NT2/D1 (cell line): ENCODE results near the gene UCHL1.

Experiments
- SUZ12 ChIP-seq: IDR thresholded peaks from 2 replicates; pipeline ENCODE4 v1.6.1; 2011; ENCODE audit not compliant: insufficient read length, insufficient read depth; ENCODE audit errors: extremely low read depth
- YY1 ChIP-seq: IDR thresholded peaks from 2 replicates; pipeline ENCODE4 v1.6.1; 2011; ENCODE audit not compliant: insufficient read length, insufficient read depth
- ZNF274 ChIP-seq: IDR thresholded peaks from 2 replicates; pipeline ENCODE4 v1.6.1; 2011; ENCODE audit warnings: mild to moderate bottlenecking, low read depth, low read length

DNA sequence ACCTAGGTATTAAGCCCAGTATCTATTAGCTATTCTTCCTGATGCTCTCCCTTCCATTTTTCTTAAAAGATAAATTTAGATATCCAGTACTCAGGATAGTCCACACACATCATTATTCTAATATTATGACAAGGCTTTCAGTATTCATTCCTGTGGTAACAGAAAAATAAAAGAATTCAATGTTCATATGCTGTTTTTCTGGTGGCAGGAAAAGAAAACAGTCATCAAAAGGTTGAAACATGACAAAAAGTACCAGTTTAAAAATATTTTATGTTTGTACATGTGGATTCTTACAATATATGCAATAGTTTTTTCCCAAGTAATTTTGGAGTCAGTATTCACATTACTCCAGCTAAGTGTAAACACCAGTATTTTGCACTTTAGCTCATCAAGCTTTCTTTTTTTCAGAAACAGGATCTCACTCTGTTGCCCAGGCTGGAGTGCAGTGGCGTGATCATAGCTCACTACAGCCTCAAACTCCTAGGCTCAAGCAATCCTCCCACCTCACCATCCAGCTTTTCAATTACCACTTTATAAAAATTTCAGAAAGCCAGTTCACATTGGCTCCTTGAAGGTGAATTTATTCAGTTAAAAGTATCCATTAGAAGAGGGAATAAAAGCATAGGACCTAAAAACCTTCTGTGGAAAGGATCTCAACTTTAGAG, 44.6 kb upstream of the UCHL1 start:
- TF ChIP-seq YY1, result no peak
- no peak for TF ChIP-seq SUZ12
- no peak for TF ChIP-seq ZNF274
